ENCODE results near the gene NR4A2. TPM values are rescaled to one million over a fixed set of nuclear protein-coding genes. Genes with fewer than 3 reads are reported as not detected.

Gene NR4A2
- total RNA-seq, 1 donor from 2014 or later: 1.9 TPM

GRCh38 chr2:156340804-156341451 lies 8.4 kb upstream of the NR4A2 start:
- intact Hi-C loops (cut with micrococcal nuclease): loop anchor here (1.0 to 5.0 kb wide), 4 partner anchors 9 to 1101 kb away; partner anchors contain the start of genes CYTIP and NR4A2

GRCh38 chr2:156340377-156340776 lies 7.9 kb upstream of the NR4A2 start:
- intact Hi-C loops (cut with micrococcal nuclease): loop anchor here (5.0 kb wide), 3 partner anchors 42 to 1102 kb away; partner anchors contain the start of gene CYTIP

GRCh38 chr2:156339865-156340264 lies 7.3 kb upstream of the NR4A2 start:
- intact Hi-C loops (cut with micrococcal nuclease): loop anchor here (5.0 kb wide), 3 partner anchors 42 to 1102 kb away; partner anchors contain the start of gene CYTIP

- intact Hi-C loops (cut with micrococcal nuclease): no loop called here
Measured at GRCh38 chr2:156339110-156339847, 6.8 kb upstream of the NR4A2 start.

GRCh38 chr2:156338578-156338977 lies 6.1 kb upstream of the NR4A2 start:
- intact Hi-C loops (cut with micrococcal nuclease): no loop called here

- intact Hi-C loops (cut with micrococcal nuclease): loop anchor here (1.0 to 5.0 kb wide), 7 partner anchors 66 to 1563 kb away; partner anchors contain the start of gene ACVR1C
Measured at GRCh38 chr2:156334496-156335478, 2.3 kb upstream of the NR4A2 start.

GRCh38 chr2:156333951-156334495 lies 1.5 kb upstream of the NR4A2 start:
- intact Hi-C loops (cut with micrococcal nuclease): loop anchor here (1.0 to 5.0 kb wide), 6 partner anchors 255 to 1563 kb away; partner anchors contain the start of gene ACVR1C

- intact Hi-C loops (cut with micrococcal nuclease): loop anchor here (5.0 kb wide), 5 partner anchors 559 to 1564 kb away; partner anchors contain the start of gene ACVR1C
Measured at GRCh38 chr2:156333274-156333950, 891 bp upstream of the NR4A2 start.

GRCh38 chr2:156332284-156332533 lies 312 bp downstream of the NR4A2 start:
- intact Hi-C loops (cut with micrococcal nuclease): loop anchor here (1.0 to 5.0 kb wide), 8 partner anchors 9 to 1565 kb away; partner anchors contain the start of genes ACVR1C and GPD2

GRCh38 chr2:156331572-156332283 lies 793 bp downstream of the NR4A2 start:
- intact Hi-C loops (cut with micrococcal nuclease): loop anchor here (1.0 to 5.0 kb wide), 8 partner anchors 9 to 1566 kb away; partner anchors contain the start of genes ACVR1C and GPD2

- intact Hi-C loops (cut with micrococcal nuclease): loop anchor here (5.0 kb wide), 5 partner anchors 562 to 1567 kb away; partner anchors contain the start of gene ACVR1C
Measured at GRCh38 chr2:156329927-156330726, 2.4 kb downstream of the NR4A2 start.

GRCh38 chr2:156329031-156329926 lies 3.2 kb downstream of the NR4A2 start:
- intact Hi-C loops (cut with micrococcal nuclease): no loop called here

- intact Hi-C loops (cut with micrococcal nuclease): no loop called here
Measured at GRCh38 chr2:156327835-156328695, 4.5 kb downstream of the NR4A2 start.

GRCh38 chr2:156326526-156327095 lies 5.9 kb downstream of the NR4A2 start:
- intact Hi-C loops (cut with micrococcal nuclease): no loop called here

GRCh38 chr2:156325688-156326525 lies 6.6 kb downstream of the NR4A2 start:
- intact Hi-C loops (cut with micrococcal nuclease): no loop called here
